WTC11 (cell line): ENCODE data around the gene ADORA1. TPM values are rescaled to one million over a fixed set of nuclear protein-coding genes. Genes with fewer than 3 reads are reported as not detected.
A peak's percentile ranks its signal among the peaks of the same experiment; 100 is the strongest.

Experiments
- ATAC-seq: fragments of 200-7000 bp; cut with Tn5 transposase; 2 replicates; pipeline ENCODE4 v1.10.0; 2021; ENCODE audit warnings: mild to moderate bottlenecking, moderate library complexity
- CTCF ChIA-PET: fragments of 300-600 bp; sonication (Branson Sonifier 250); formaldehyde crosslinking; loops from one replicate; lab custom pipeline; 2021; ENCODE audit warnings: antibody characterized with exemption; lab: Charles Lee
- POLR2A ChIA-PET: fragments of 350-600 bp; sonication (Branson Sonifier 250); formaldehyde crosslinking; loops from one replicate; lab custom pipeline; 2021; ENCODE audit warnings: antibody characterized with exemption; lab: Charles Lee
- DNase-seq: peaks from one replicate; pipeline ENCODE4 v3.0.0; 2021; ENCODE audit warnings: low spot score
- H3K27ac Mint-ChIP-seq: 2 replicates; pipeline ENCODE4 v1.8.0; 2021; ENCODE audit warnings: mixed read lengths
- H3K27me3 Mint-ChIP-seq: 2 replicates; pipeline ENCODE4 v1.8.0; 2021; ENCODE audit warnings: low read depth, mild to moderate bottlenecking, moderate library complexity, mixed read lengths
- H3K36me3 Mint-ChIP-seq: 2 replicates; pipeline ENCODE4 v1.8.0; 2021; ENCODE audit warnings: mixed read lengths
- H3K4me1 Mint-ChIP-seq: 2 replicates; pipeline ENCODE4 v1.8.0; 2022; ENCODE audit warnings: mixed read lengths
- H3K4me3 Mint-ChIP-seq: 2 replicates; pipeline ENCODE4 v1.8.0; 2021; ENCODE audit warnings: mild to moderate bottlenecking, moderate library complexity, mixed read lengths
- H3K9me3 Mint-ChIP-seq: 2 replicates; pipeline ENCODE4 v1.8.0; 2021; ENCODE audit warnings: mixed read lengths
- AR ChIP-seq: fragments of 250-450 bp; sonication (Bioruptor Pico); IDR thresholded peaks from 2 replicates; pipeline ENCODE4 v1.9.0; 2021; ENCODE audit warnings: mild to moderate bottlenecking
- E2F4 ChIP-seq: sonication (generic); formaldehyde crosslinking; IDR thresholded peaks from 2 replicates; pipeline ENCODE4 v1.8.1; 2022; ENCODE audit warnings: low read depth, mild to moderate bottlenecking, moderate library complexity, missing genetic modification reagents, borderline replicate concordance
- E2F5 ChIP-seq: sonication (generic); formaldehyde crosslinking; IDR thresholded peaks from 2 replicates; pipeline ENCODE4 v1.8.1; 2022; ENCODE audit warnings: mild to moderate bottlenecking, moderate library complexity, missing genetic modification reagents
- EMX1 ChIP-seq: fragments of 250-450 bp; sonication (Bioruptor Pico); IDR thresholded peaks from 2 replicates; pipeline ENCODE4 v1.8.0; 2021; ENCODE audit warnings: mild to moderate bottlenecking
- FOXJ3 ChIP-seq: sonication (generic); formaldehyde crosslinking; IDR thresholded peaks from 2 replicates; pipeline ENCODE4 v1.9.0; 2021; ENCODE audit warnings: missing genetic modification reagents, mild to moderate bottlenecking, borderline replicate concordance
- HMGXB4 ChIP-seq: sonication (generic); formaldehyde crosslinking; IDR thresholded peaks from 2 replicates; pipeline ENCODE4 v1.8.1; 2023; ENCODE audit warnings: mild to moderate bottlenecking, moderate library complexity, missing genetic modification reagents
- JAZF1 ChIP-seq: fragments of 250-450 bp; sonication (Bioruptor Pico); IDR thresholded peaks from 2 replicates; pipeline ENCODE4 v1.9.0; 2021; ENCODE audit warnings: moderate library complexity, mild to moderate bottlenecking, inconsistent platforms
- KAT7 ChIP-seq: sonication (generic); formaldehyde crosslinking; IDR thresholded peaks from 2 replicates; pipeline ENCODE4 v1.8.1; 2023; ENCODE audit warnings: missing genetic modification reagents, mild to moderate bottlenecking, borderline replicate concordance
- NFE2L1 ChIP-seq: sonication (generic); formaldehyde crosslinking; IDR thresholded peaks from 2 replicates; pipeline ENCODE4 v1.8.1; 2023; ENCODE audit warnings: missing genetic modification reagents
- NFYB ChIP-seq: sonication (generic); formaldehyde crosslinking; conservative IDR thresholded peaks from 2 replicates; pipeline ENCODE4 v1.8.0; 2022; ENCODE audit warnings: low read depth, missing genetic modification reagents
- OVOL2 ChIP-seq: fragments of 250-450 bp; sonication (Bioruptor Pico); IDR thresholded peaks from 2 replicates; pipeline ENCODE4 v1.9.0; 2021; ENCODE audit warnings: mild to moderate bottlenecking, borderline replicate concordance
- PRRX2 ChIP-seq: fragments of 250-450 bp; sonication (Bioruptor Pico); IDR thresholded peaks from 2 replicates; pipeline ENCODE4 v1.8.0; 2021; ENCODE audit warnings: mild to moderate bottlenecking
- SOX15 ChIP-seq: fragments of 250-450 bp; sonication (Bioruptor Pico); IDR thresholded peaks from 2 replicates; pipeline ENCODE4 v1.9.0; 2021; ENCODE audit warnings: mild to moderate bottlenecking
- USF2 ChIP-seq: sonication (generic); formaldehyde crosslinking; IDR thresholded peaks from 2 replicates; pipeline ENCODE4 v1.8.1; 2023; ENCODE audit warnings: mild to moderate bottlenecking, missing genetic modification reagents, moderate library complexity
- ZNF121 ChIP-seq: sonication (generic); formaldehyde crosslinking; IDR thresholded peaks from 2 replicates; pipeline ENCODE4 v1.8.0; 2023; ENCODE audit warnings: missing genetic modification reagents
- ZNF423 ChIP-seq: fragments of 250-450 bp; sonication (Bioruptor Pico); IDR thresholded peaks from 2 replicates; pipeline ENCODE4 v2.1.2; 2022; ENCODE audit warnings: mild to moderate bottlenecking, moderate library complexity
- ZNF671 ChIP-seq: fragments of 250-450 bp; sonication (Bioruptor Pico); IDR thresholded peaks from 2 replicates; pipeline ENCODE4 v1.8.0; 2021; ENCODE audit warnings: mild to moderate bottlenecking
- total RNA-seq: library from RNA; stranded (reverse); gene quantifications from 3 replicates; pipeline ENCODE4 v1.2.3, GENCODE V29; 2021
- TF ChIP-seq, protein P1 (sequence below): fragments of 200-600 bp; IDR thresholded peaks from 2 replicates; pipeline ENCODE4 v1.8.0; 2022; ENCODE audit warnings: antibody characterized with exemption
- TF ChIP-seq, protein P2 (sequence below): sonication (generic); formaldehyde crosslinking; IDR thresholded peaks from 2 replicates; pipeline ENCODE4 v1.8.0; 2022; ENCODE audit warnings: mild to moderate bottlenecking, missing genetic modification reagents
- TF ChIP-seq, protein P3 (sequence below): sonication (generic); formaldehyde crosslinking; IDR thresholded peaks from 2 replicates; pipeline ENCODE4 v1.8.1; 2023; ENCODE audit warnings: mild to moderate bottlenecking, missing genetic modification reagents

ADORA1 gene
- total RNA-seq, 1 experiment from 2014 or later = 1.8 TPM

GRCh38 chr1:203153051-203153988 is 25.8 kb downstream of the ADORA1 start:
- Mint-ChIP-seq H3K9me3 (peaks cover 10% of the 10 kb centered on the region), H3K27me3 (no peaks in the 10 kb centered on the region), H3K36me3 (peaks cover 3% of the 10 kb centered on the region; the same call in 1 of the 2 replicates), H3K4me3 (no peak overlapping the region), H3K27ac (no peak overlapping the region; the same call in 1 of the 2 replicates), H3K4me1 (peaks cover 63% of the 10 kb centered on the region)
- ChIA-PET POLR2A (interaction anchor here (0.7 kb wide), 1 partner anchor 372 kb away, joined by 3 read pairs; no protein-coding TSS in a partner anchor), CTCF (interaction anchor here (0.6 to 12.2 kb wide), 16 partner anchors 13 to 117 kb away, joined by 3 to 184 read pairs (median 6); partner anchors contain the start of genes ADORA1 and MYOG)
- TF ChIP-seq NFE2L1 (CRISPR knock-in tag) (no peak), EMX1 (no peak), AR (no peak), ZNF423 (CRISPR knock-in tag) (peak; percentile 47; the same call in 1 of the 2 replicates), HMGXB4 (CRISPR knock-in tag) (no peak)
- TF ChIP-seq, protein P1, sequence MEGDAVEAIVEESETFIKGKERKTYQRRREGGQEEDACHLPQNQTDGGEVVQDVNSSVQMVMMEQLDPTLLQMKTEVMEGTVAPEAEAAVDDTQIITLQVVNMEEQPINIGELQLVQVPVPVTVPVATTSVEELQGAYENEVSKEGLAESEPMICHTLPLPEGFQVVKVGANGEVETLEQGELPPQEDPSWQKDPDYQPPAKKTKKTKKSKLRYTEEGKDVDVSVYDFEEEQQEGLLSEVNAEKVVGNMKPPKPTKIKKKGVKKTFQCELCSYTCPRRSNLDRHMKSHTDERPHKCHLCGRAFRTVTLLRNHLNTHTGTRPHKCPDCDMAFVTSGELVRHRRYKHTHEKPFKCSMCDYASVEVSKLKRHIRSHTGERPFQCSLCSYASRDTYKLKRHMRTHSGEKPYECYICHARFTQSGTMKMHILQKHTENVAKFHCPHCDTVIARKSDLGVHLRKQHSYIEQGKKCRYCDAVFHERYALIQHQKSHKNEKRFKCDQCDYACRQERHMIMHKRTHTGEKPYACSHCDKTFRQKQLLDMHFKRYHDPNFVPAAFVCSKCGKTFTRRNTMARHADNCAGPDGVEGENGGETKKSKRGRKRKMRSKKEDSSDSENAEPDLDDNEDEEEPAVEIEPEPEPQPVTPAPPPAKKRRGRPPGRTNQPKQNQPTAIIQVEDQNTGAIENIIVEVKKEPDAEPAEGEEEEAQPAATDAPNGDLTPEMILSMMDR = no peak
- ATAC-seq (peak; percentile 11; the same call in 1 of the 2 replicates), DNase-seq (no peak)

- Mint-ChIP-seq H3K4me1 (peaks cover 56% of the 10 kb centered on the region), H3K27me3 (no peaks in the 10 kb centered on the region; the same call in 1 of the 2 replicates), H3K36me3 (peaks cover 3% of the 10 kb centered on the region; the same call in 1 of the 2 replicates), H3K9me3 (peaks cover 13% of the 10 kb centered on the region), H3K4me3 (no peak overlapping the region), H3K27ac (peak overlapping the region; percentile 7; the same call in 1 of the 2 replicates)
- TF ChIP-seq KAT7 (CRISPR knock-in tag) (no peak), JAZF1 (CRISPR knock-in tag) (no peak), FOXJ3 (no peak), ZNF671 (no peak), E2F4 (CRISPR knock-in tag) (no peak), USF2 (CRISPR knock-in tag) (no peak), PRRX2 (no peak), E2F5 (CRISPR knock-in tag) (no peak), OVOL2 (CRISPR knock-in tag) (no peak), SOX15 (CRISPR knock-in tag) (no peak), ZNF121 (no peak), NFYB (no peak)
- TF ChIP-seq, protein P2, sequence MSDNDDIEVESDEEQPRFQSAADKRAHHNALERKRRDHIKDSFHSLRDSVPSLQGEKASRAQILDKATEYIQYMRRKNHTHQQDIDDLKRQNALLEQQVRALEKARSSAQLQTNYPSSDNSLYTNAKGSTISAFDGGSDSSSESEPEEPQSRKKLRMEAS (CRISPR knock-in tag) = no peak
- TF ChIP-seq, protein P3, sequence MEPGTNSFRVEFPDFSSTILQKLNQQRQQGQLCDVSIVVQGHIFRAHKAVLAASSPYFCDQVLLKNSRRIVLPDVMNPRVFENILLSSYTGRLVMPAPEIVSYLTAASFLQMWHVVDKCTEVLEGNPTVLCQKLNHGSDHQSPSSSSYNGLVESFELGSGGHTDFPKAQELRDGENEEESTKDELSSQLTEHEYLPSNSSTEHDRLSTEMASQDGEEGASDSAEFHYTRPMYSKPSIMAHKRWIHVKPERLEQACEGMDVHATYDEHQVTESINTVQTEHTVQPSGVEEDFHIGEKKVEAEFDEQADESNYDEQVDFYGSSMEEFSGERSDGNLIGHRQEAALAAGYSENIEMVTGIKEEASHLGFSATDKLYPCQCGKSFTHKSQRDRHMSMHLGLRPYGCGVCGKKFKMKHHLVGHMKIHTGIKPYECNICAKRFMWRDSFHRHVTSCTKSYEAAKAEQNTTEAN (CRISPR knock-in tag) = no peak
- ChIA-PET CTCF (interaction anchor here (0.6 to 12.2 kb wide), 12 partner anchors 12 to 772 kb away, joined by 3 to 184 read pairs (median 5); partner anchors contain the start of genes ADORA1 and MYOG), POLR2A (no interaction called here)
- ATAC-seq (peak; percentile 15; the same call in 1 of the 2 replicates), DNase-seq (no peak)
These were observed 26.7 kb downstream of the ADORA1 start for GRCh38 chr1:203153989-203154821.
